ENCODE results near the gene KMT5B.

KMT5B gene

DNA sequence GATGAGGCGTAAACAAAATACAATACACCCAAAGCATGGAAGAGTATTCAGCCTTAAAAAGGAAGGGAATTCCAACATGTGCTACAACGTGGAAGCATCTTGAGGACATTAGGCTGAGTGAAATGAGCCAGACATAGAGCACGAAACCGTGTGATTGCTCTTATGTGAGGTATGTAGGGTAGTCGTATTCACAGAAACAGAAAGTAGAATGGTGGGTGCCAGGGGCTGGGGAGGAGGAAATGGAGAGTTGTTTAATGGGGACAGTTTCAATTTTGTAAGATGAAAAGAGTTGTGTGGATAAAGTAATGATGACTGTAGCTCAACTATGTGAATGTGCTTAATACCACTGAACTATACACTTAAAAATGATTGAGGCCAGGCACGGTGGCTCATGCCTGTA, 10.2 kb upstream of the KMT5B start:
- no peak for DNase-seq
- in situ Hi-C loops (cut with HindIII; ENCODE audit: low pct_ligation_motif_present, low pct_unique_long_range_greater_than_20kb, low sequenced_read_pairs): no loop called here

DNA sequence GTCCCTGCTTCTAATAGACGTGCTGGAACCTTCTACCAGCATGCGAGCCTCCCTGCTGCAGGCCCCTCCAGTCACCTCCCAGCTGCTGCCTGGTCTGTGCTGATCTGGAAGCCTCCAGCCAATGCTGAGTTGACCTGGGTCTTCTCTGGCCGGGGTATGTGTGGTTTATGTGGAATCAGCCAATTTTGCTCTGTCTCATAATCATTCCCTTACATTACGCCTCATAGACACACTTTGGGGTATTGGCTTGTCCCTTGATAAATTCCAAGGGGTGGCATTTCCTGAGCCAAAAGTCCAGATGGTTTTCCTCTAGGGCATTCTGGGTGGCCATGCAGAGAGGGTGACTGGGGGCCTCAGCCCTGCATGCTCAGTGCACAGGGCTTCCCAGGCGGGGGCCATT, 8.3 kb upstream of the KMT5B start:
- no peak for DNase-seq
- in situ Hi-C loops (cut with HindIII; ENCODE audit: low pct_ligation_motif_present, low pct_unique_long_range_greater_than_20kb, low sequenced_read_pairs): no loop called here

DNA sequence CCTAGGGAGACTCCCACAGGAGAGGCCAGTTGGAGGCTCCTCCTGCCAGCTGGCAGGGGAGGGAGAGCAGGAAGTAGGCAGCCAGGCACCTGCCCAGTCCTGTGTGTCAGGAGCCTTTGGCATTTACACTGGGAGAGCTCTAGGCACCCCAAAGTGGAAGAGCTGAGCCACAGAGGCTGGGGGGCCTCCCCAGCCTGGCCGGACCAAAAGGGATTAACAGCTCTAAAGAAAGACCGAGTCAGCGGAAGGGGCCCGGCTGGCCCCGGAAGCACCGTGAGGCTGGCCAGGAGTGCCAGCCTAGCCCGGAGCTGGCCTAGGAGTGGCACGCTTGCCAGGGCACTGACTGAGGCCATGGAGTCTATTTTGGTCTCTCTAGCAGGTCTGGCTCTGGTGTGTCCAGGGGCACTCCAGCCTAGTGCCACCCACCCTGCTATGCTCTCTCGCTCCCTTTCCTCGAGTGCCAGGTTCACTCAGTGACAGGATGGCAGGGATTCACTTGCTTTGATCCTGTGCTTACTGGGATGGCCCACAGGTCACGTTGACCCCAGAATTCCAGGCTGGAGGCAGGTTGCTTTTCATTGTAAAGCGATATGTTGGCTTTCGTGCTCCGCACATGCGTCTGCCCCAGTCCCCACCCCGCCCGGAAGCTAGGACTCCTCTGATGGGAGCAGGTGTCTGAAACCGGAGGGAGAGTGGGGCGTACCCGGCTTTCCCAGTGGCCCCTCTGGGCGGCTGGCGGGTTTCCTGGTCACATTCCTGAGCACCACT, 3.3 kb upstream of the KMT5B start:
- DNase-seq: no peak
- in situ Hi-C loops (cut with HindIII; ENCODE audit: low pct_ligation_motif_present, low pct_unique_long_range_greater_than_20kb, low sequenced_read_pairs): no loop called here

- DNase-seq: no peak
- in situ Hi-C loops (cut with HindIII; ENCODE audit: low pct_ligation_motif_present, low pct_unique_long_range_greater_than_20kb, low sequenced_read_pairs): no loop called here
Measured at GRCh38 chr11:68215524-68216170, 2.6 kb upstream of the KMT5B start.

DNA sequence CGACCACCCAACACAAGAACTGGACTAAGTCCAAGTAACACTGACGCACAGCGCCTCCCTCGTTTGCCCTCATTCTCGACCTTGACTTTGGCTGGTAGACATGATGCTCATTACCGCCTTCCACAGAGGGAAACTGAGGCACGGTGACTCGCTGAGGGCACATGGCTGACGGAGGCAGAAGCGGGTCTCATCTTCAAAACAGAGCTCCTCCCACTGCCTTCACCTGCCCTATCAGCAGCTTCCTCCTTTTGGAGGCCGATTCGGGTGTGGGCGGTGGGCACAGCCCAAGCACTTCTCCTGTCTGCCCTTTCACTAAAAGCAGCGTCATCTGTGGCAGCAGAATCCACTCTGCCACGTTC, 2.0 kb upstream of the KMT5B start:
- DNase-seq: no peak
- in situ Hi-C loops (cut with HindIII; ENCODE audit: low pct_ligation_motif_present, low pct_unique_long_range_greater_than_20kb, low sequenced_read_pairs): no loop called here

DNA sequence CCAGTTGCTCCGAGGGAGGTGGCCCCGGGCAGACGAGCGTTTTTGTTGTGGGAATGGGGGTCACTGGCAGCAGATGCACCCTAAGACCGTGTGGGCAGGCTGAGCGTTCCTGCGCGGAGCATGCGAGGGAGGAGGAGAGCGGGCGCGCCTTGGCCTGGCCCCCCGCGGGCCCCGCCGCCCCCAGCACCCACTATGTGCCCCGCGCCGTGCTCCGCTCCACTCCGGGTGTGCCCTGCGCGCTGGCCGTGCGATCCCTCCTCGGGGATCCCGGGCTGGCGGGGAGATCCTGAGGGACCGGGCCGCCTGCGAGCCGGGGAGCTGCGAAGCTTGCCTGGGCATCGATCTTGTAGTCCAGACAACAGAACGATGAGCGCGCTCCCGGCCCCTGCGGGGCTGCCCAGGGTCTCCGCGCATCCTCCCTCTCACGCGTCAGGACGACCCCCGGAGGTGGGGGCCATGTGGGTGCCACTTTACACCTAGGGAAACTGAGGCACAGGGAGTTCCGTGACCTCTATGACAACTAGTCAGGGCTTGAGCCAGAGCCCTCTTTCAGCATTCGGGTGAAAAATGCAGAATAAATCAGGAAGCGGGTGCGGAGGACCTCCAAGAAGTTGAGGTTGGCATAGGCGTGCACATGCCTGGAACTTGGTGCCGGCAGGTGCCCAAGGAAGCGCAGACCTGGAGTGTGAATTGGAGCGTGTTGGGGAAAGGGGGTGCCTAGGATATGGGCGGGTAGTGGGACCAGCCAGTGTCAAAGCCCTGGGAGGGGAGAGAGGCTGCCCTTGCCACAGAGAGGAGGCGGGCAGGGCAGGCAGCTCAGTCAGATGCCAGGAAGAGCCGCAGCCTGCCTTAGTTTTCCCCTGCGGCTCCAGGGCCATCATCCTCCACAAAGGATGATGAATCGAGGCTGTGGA, 1.3 kb upstream of the KMT5B start:
- DNase-seq: no peak

GRCh38 chr11:68213555-68214172, 568 bp upstream of the KMT5B start:
- DNase-seq: peak; percentile 91
- in situ Hi-C loops (cut with HindIII; ENCODE audit: low pct_ligation_motif_present, low pct_unique_long_range_greater_than_20kb, low sequenced_read_pairs): no loop called here

More for the DNA sequence above, 1.3 kb upstream of the KMT5B start:
- in situ Hi-C loops (cut with HindIII; ENCODE audit: low pct_ligation_motif_present, low pct_unique_long_range_greater_than_20kb, low sequenced_read_pairs): no loop called here

GRCh38 chr11:68212421-68213134, 518 bp downstream of the KMT5B start:
- DNase-seq: peak; percentile 73
- in situ Hi-C loops (cut with HindIII; ENCODE audit: low pct_ligation_motif_present, low pct_unique_long_range_greater_than_20kb, low sequenced_read_pairs): no loop called here

DNA sequence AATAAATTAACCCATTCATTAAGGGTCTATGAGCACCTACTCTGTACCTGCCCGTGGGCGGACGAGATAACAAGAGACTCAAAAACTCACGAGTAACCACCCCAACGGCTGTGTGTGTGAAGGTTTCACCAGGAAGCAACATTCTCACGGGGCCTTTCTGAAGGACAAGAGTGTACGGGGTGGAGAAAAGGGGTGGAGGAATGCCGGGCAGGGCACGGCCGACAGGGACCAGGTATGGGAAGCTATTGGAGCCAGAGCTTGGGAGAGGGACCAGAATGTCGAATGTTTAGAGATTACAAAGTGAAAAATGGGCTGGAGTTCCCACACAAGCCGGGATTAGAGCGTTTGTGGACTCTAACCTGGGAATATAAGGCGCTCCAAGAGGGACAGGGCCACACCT, 1.6 kb downstream of the KMT5B start:
- DNase-seq: no peak
- in situ Hi-C loops (cut with HindIII; ENCODE audit: low pct_ligation_motif_present, low pct_unique_long_range_greater_than_20kb, low sequenced_read_pairs): no loop called here

DNA sequence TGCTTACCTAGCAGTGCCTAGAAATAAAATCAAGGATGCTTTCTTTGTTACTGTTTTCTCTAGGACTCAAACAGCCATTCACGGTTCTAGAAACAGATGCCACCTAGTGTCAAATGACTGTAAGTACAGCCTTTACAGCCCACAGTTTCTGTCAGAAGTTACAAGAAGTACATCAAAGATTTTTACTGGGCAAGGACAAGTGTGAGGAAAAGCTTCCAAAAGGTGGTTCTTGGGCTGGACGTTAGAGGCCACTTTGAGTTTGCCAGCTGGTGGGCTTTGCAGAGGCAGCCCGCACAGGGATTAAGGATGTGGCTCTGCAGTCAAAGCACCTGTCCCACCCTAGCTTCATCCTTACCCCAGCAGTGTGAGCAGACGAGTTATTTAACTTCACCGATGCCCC, 6.9 kb downstream of the KMT5B start:
- DNase-seq: peak; percentile 61
- in situ Hi-C loops (cut with HindIII; ENCODE audit: low pct_ligation_motif_present, low pct_unique_long_range_greater_than_20kb, low sequenced_read_pairs): no loop called here

GRCh38 chr11:68204402-68204801, 8.7 kb downstream of the KMT5B start:
- no peak for DNase-seq
- in situ Hi-C loops (cut with HindIII; ENCODE audit: low pct_ligation_motif_present, low pct_unique_long_range_greater_than_20kb, low sequenced_read_pairs): no loop called here

DNA sequence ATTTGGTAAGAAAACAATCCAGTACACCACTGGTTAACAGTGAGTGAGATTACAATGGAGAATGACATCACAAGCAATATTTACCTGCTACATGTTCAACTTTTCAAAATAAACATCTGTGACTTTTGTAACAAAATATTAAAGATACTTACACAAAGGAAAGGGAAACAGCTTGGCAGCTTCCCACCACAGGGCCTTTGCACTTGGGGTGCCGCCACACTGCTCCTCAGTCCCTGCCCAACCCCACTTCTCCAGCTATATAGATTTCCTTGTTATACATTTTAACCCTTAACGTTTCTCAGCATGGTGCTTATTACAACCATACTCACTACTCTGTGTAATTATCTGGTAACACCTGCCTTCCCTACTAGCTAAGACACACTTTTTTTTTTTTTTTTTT, 10.9 kb downstream of the KMT5B start:
- in situ Hi-C loops (cut with HindIII; ENCODE audit: low pct_ligation_motif_present, low pct_unique_long_range_greater_than_20kb, low sequenced_read_pairs): no loop called here

DNA sequence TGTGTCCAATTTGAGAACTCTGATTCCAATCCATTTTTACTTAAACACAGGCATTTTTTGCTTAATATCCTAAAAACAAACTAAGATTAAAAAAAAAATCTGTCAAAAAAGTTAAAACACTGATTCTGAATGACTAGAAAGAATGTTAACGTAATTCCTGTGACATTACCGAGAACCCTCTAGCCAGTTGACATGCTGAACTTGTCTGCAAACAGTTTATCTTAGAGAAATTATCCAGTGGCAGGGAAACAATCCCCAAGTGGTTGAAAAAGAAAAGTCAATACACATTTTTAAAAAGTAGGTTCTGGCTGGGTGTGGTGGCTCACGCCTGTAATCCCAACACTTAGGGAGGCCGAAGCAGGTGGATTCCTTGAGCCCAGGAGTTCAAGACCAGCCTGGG, 11.6 kb downstream of the KMT5B start:
- in situ Hi-C loops (cut with HindIII; ENCODE audit: low pct_ligation_motif_present, low pct_unique_long_range_greater_than_20kb, low sequenced_read_pairs): no loop called here
- no peak for DNase-seq

More for the DNA sequence above, 10.9 kb downstream of the KMT5B start:
- DNase-seq: no peak

DNA sequence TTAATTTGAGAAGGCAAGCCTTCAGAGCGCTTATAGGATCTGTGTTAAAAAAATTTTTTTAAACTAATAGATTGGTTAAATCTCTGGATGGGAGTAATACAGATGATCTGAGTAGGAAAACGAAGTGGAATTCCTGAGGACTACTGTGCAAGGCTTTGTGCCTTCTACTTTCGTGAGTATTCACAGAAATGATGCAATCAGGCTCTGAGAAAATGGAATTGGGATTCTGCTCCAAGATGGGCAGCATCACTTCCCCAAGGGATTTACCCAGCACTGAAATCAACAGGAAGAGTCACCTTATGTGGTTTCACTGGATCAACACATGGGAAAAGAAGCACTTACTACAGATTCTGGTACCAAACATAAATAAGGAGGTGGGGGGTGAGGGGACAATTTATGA, 12.5 kb downstream of the KMT5B start:
- no peak for DNase-seq
- in situ Hi-C loops (cut with HindIII; ENCODE audit: low pct_ligation_motif_present, low pct_unique_long_range_greater_than_20kb, low sequenced_read_pairs): no loop called here

DNA sequence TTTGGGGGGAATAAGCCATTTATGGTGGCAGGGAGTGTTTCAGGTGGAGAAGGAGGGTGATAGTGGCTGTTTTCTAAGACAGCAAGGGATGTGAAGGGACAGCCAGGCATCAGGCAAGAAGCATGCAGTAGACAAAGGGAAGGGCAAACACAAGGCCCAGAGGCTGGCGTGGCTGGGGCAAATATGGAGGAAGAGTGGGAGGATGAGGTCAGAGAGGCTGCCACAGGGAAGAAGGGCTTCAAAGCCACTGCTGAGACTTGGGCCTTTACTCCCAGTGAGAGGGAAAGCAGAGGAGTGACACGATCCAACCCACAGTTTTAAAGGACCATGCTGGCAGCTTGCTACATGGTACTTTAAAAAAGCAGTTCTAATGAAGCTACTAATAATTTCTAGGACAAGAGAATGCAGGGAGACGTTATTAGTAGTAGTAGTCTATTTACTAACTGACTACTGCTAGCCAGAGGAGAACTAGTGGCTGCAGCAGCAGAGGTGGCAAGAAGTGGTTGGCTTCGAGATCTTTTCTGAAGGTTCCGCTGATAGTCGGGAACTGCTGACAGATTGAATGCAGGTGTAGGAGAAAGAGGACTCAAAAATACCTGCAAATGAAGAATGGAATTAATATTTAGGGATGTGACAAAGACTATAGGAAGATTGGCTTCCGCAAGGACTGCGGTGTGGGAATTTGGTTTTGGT, 13.7 kb downstream of the KMT5B start:
- in situ Hi-C loops (cut with HindIII; ENCODE audit: low pct_ligation_motif_present, low pct_unique_long_range_greater_than_20kb, low sequenced_read_pairs): no loop called here

DNA sequence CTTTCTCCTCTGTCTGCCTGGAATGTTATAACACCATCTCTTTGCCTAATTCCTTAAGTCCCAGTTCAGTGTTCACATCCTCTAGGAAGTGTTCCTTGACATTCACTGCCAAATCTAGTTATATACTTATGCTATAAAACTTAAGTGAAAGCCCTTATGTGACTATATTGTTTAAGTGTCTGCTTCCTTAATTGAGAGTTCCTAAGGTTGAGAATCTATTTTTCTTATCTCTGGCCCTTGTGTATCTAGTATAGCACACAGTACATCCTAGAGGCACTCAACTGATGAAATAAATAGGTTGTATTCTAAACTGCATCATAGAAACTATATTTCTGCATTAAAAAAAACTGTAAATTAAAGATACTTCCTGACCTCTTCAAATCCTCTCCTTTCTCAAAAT, 16.9 kb downstream of the KMT5B start:
- in situ Hi-C loops (cut with HindIII; ENCODE audit: low pct_ligation_motif_present, low pct_unique_long_range_greater_than_20kb, low sequenced_read_pairs): no loop called here
- no peak for DNase-seq

More for the DNA sequence above, 13.7 kb downstream of the KMT5B start:
- DNase-seq: no peak

- DNase-seq: no peak
- in situ Hi-C loops (cut with HindIII; ENCODE audit: low pct_ligation_motif_present, low pct_unique_long_range_greater_than_20kb, low sequenced_read_pairs): no loop called here
Measured at GRCh38 chr11:68194675-68195294, 18.3 kb downstream of the KMT5B start.

All from ACHN (cell line).